Measurements from ENCODE around the gene MTMR3. TPM values are rescaled to one million over a fixed set of nuclear protein-coding genes. Genes with fewer than 3 reads are reported as not detected.

MTMR3 gene
- total and polyA plus RNA-seq, 3 experiments from 2014 or later, result 19.7 to 22.5 (median 20.6) TPM

- Histone ChIP-seq H3K36me3 (ENCODE audit: insufficient read depth, low read length) (peaks cover 17% of the 10 kb centered on the region), H3K4me1 (ENCODE audit: insufficient read depth, low read length) (no peaks in the 10 kb centered on the region), H3K4me3 (ENCODE audit: low read length) (no peak overlapping the region), H3K27me3 (ENCODE audit: insufficient read depth, low read length, poor library complexity, severe bottlenecking) (no peaks in the 10 kb centered on the region), H3K27ac (ENCODE audit: low read depth, low read length) (no peak overlapping the region), H3K9me3 (ENCODE audit: low read length) (no peaks in the 10 kb centered on the region)
- Mint-ChIP-seq H3K27me3 (no peaks in the 10 kb centered on the region), H3K4me1 (no peaks in the 10 kb centered on the region), H3K36me3 (peaks cover 10 to 57% (median 11%) of the 10 kb centered on the region in 3 donors), H3K4me3 (no peak overlapping the region), H3K27ac (peak overlapping the region in 2 of 8 donors; percentile 1 to 61), H3K9me3 (no peaks in the 10 kb centered on the region)
- no peak for DNase-seq
- CTCF ChIA-PET, result no interaction called here
- POLR2A ChIA-PET, result no interaction called here
These were observed 145.8 kb downstream of the MTMR3 start for GRCh38 chr22:30028731-30029130.

GRCh38 chr22:30029512-30029911 is 146.5 kb downstream of the MTMR3 start:
- CTCF ChIA-PET, result no interaction called here
- H3K9me3 Mint-ChIP-seq, result no peaks in the 10 kb centered on the region

DNA sequence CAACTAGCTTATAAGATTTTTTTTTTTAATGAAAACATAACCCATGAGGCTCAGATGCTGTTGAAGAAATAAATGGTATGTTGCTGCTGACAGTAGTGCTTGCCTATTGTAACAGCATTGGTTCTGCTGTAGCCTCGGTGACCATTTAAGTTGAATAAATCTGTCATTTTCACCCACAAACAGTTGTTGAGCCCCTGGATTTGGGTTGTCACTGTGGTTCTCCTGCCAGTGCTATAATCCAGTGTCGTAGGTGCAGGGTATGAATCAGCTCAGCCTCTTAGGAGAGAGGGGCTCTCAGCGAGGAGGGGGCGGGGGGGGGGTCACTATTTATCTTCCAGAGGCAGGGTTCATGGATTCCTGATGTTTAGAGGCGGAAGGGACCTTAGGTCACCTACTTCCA is 147.4 kb downstream of the MTMR3 start:
- no peaks in the 10 kb centered on the region for H3K9me3 Mint-ChIP-seq
- no peaks in the 10 kb centered on the region for H3K4me1 ChIP-seq (ENCODE audit: insufficient read depth, low read length)
- H3K4me1 Mint-ChIP-seq, result no peaks in the 10 kb centered on the region
- no peak overlapping the region for H3K4me3 Mint-ChIP-seq
- no peak overlapping the region for H3K4me3 ChIP-seq (ENCODE audit: low read length)
- H3K27me3 ChIP-seq (ENCODE audit: insufficient read depth, low read length, poor library complexity, severe bottlenecking), result no peaks in the 10 kb centered on the region
- H3K27ac Mint-ChIP-seq, result peak overlapping the region in 1 of 8 donors; percentile 37
- H3K27ac ChIP-seq (ENCODE audit: low read depth, low read length), result no peak overlapping the region
- H3K36me3 ChIP-seq (ENCODE audit: insufficient read depth, low read length), result peaks cover 8% of the 10 kb centered on the region
- CTCF ChIA-PET, result interaction anchor here (1.0 kb wide), 1 partner anchor 14 kb away, joined by 4 read pairs; no protein-coding TSS in a partner anchor
- POLR2A ChIA-PET, result no interaction called here
- peaks cover 7 to 41% (median 9%) of the 10 kb centered on the region in 3 donors for H3K36me3 Mint-ChIP-seq
- no peaks in the 10 kb centered on the region for H3K27me3 Mint-ChIP-seq
- no peak for DNase-seq
- H3K9me3 ChIP-seq (ENCODE audit: low read length), result no peaks in the 10 kb centered on the region

More at GRCh38 chr22:30029512-30029911, 146.5 kb downstream of the MTMR3 start:
- Histone ChIP-seq H3K27me3 (ENCODE audit: insufficient read depth, low read length, poor library complexity, severe bottlenecking) (no peaks in the 10 kb centered on the region), H3K9me3 (ENCODE audit: low read length) (no peaks in the 10 kb centered on the region), H3K4me1 (ENCODE audit: insufficient read depth, low read length) (no peaks in the 10 kb centered on the region), H3K4me3 (ENCODE audit: low read length) (no peak overlapping the region), H3K27ac (ENCODE audit: low read depth, low read length) (no peak overlapping the region), H3K36me3 (ENCODE audit: insufficient read depth, low read length) (peaks cover 16% of the 10 kb centered on the region)
- peak overlapping the region in 2 of 8 donors; percentile 5 to 18 for H3K27ac Mint-ChIP-seq
- H3K4me1 Mint-ChIP-seq, result no peaks in the 10 kb centered on the region
- H3K27me3 Mint-ChIP-seq, result no peaks in the 10 kb centered on the region
- POLR2A ChIA-PET, result no interaction called here
- no peak for DNase-seq
- no peak overlapping the region for H3K4me3 Mint-ChIP-seq
- peaks cover 9 to 49% (median 10%) of the 10 kb centered on the region in 3 donors for H3K36me3 Mint-ChIP-seq

GRCh38 chr22:30031328-30031727 is 148.4 kb downstream of the MTMR3 start:
- Mint-ChIP-seq H3K27ac (peak overlapping the region in 2 of 8 donors; percentile 45 to 84), H3K4me1 (no peaks in the 10 kb centered on the region), H3K36me3 (peaks cover 6 to 31% (median 7%) of the 10 kb centered on the region in 3 donors), H3K9me3 (no peaks in the 10 kb centered on the region), H3K27me3 (no peaks in the 10 kb centered on the region), H3K4me3 (peak overlapping the region in 1 of 7 donors; percentile 2)
- Histone ChIP-seq H3K36me3 (ENCODE audit: insufficient read depth, low read length) (no peaks in the 10 kb centered on the region), H3K27me3 (ENCODE audit: insufficient read depth, low read length, poor library complexity, severe bottlenecking) (no peaks in the 10 kb centered on the region), H3K4me1 (ENCODE audit: insufficient read depth, low read length) (no peaks in the 10 kb centered on the region), H3K4me3 (ENCODE audit: low read length) (no peak overlapping the region), H3K27ac (ENCODE audit: low read depth, low read length) (no peak overlapping the region), H3K9me3 (ENCODE audit: low read length) (no peaks in the 10 kb centered on the region)
- DNase-seq, result no peak
- POLR2A ChIA-PET, result no interaction called here
- CTCF ChIA-PET, result no interaction called here

DNA sequence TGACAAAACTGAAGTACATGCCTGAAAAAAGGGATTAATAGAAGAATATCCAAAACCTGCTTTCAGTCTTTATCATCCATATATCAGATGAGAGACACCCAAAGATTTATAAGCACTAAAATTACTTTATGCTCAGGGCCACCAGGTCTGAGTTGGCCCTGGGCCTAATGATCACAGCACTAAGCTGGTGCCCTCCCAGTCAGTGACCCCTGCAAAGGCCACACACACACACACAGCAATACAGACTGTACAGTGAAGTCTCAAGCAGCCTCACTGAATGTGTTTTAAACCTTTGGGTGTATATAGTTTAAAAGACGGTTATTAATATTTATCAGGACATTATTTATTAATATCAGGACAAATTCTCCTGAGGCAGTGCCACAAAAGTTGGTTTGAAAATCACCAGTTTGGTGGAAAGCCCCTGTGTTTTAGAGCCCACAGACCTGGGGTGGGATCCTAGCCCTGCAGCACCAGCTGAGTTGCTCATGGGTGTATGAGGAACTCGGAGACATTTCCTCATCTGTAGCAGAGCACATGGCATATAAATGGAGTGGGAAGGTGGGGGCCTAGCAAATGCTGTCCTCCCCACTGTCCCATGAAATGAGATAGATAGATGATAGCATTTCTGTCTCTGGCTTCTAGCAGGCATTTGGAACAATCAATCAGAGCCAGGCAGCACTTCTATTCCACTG is 148.9 kb downstream of the MTMR3 start:
- ChIA-PET POLR2A (no interaction called here), CTCF (interaction anchor here (1.5 kb wide), 1 partner anchor 27 kb away, joined by 4 read pairs; no protein-coding TSS in a partner anchor)
- H3K9me3 ChIP-seq (ENCODE audit: low read length), result no peaks in the 10 kb centered on the region
- no peaks in the 10 kb centered on the region for H3K27me3 Mint-ChIP-seq
- H3K4me3 ChIP-seq (ENCODE audit: low read length), result no peak overlapping the region
- H3K4me3 Mint-ChIP-seq, result no peak overlapping the region
- H3K36me3 ChIP-seq (ENCODE audit: insufficient read depth, low read length), result no peaks in the 10 kb centered on the region
- no peak overlapping the region for H3K27ac ChIP-seq (ENCODE audit: low read depth, low read length)
- H3K9me3 Mint-ChIP-seq, result no peaks in the 10 kb centered on the region
- peaks cover 5 to 25% (median 6%) of the 10 kb centered on the region in 3 donors for H3K36me3 Mint-ChIP-seq
- no peaks in the 10 kb centered on the region for H3K4me1 ChIP-seq (ENCODE audit: insufficient read depth, low read length)
- DNase-seq, result no peak
- H3K4me1 Mint-ChIP-seq, result no peaks in the 10 kb centered on the region
- no peaks in the 10 kb centered on the region for H3K27me3 ChIP-seq (ENCODE audit: insufficient read depth, low read length, poor library complexity, severe bottlenecking)
- peak overlapping the region in 2 of 8 donors; percentile 17 to 36 for H3K27ac Mint-ChIP-seq

GRCh38 chr22:30033137-30033536 is 150.2 kb downstream of the MTMR3 start:
- Histone ChIP-seq H3K36me3 (ENCODE audit: insufficient read depth, low read length) (no peaks in the 10 kb centered on the region), H3K4me1 (ENCODE audit: insufficient read depth, low read length) (no peaks in the 10 kb centered on the region), H3K27me3 (ENCODE audit: insufficient read depth, low read length, poor library complexity, severe bottlenecking) (no peaks in the 10 kb centered on the region), H3K4me3 (ENCODE audit: low read length) (no peak overlapping the region), H3K27ac (ENCODE audit: low read depth, low read length) (no peak overlapping the region), H3K9me3 (ENCODE audit: low read length) (no peaks in the 10 kb centered on the region)
- DNase-seq, result no peak
- no peak overlapping the region for H3K27ac Mint-ChIP-seq
- no peaks in the 10 kb centered on the region for H3K9me3 Mint-ChIP-seq
- no peak overlapping the region for H3K4me3 Mint-ChIP-seq
- no peaks in the 10 kb centered on the region for H3K4me1 Mint-ChIP-seq
- peaks cover 0 to 14% (median 2%) of the 10 kb centered on the region in 3 donors for H3K36me3 Mint-ChIP-seq
- POLR2A ChIA-PET, result no interaction called here
- CTCF ChIA-PET, result interaction anchor here (1.5 kb wide), 1 partner anchor 28 kb away, joined by 4 read pairs; no protein-coding TSS in a partner anchor
- H3K27me3 Mint-ChIP-seq, result no peaks in the 10 kb centered on the region

DNA sequence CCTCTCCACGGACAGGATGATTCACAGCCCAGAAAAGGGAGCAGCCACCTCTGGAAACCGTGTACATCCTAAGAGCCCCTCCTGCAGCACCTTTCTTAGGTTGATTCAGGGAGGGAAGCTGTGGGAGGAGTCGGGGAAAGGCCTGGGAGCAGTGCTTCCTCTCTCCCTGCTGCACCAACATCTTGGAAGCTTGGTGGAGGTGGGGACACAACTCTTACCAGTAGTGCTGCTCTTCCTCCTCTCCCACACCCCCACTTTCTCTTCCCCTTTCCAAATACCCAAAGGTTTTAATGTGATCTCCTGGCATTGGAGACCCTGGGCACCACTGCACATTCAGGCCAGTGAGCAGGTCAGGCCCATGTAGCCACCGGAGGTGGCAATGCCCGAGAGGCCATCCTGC is 150.9 kb downstream of the MTMR3 start:
- ChIA-PET CTCF (no interaction called here), POLR2A (no interaction called here)
- H3K4me1 Mint-ChIP-seq, result no peaks in the 10 kb centered on the region
- H3K27ac ChIP-seq (ENCODE audit: low read depth, low read length), result no peak overlapping the region
- H3K36me3 ChIP-seq (ENCODE audit: insufficient read depth, low read length), result no peaks in the 10 kb centered on the region
- no peak for DNase-seq
- no peaks in the 10 kb centered on the region for H3K9me3 Mint-ChIP-seq
- H3K36me3 Mint-ChIP-seq, result peaks cover 0 to 7% (median 2%) of the 10 kb centered on the region in 3 donors
- H3K27ac Mint-ChIP-seq, result no peak overlapping the region
- H3K4me3 ChIP-seq (ENCODE audit: low read length), result no peak overlapping the region
- no peaks in the 10 kb centered on the region for H3K27me3 ChIP-seq (ENCODE audit: insufficient read depth, low read length, poor library complexity, severe bottlenecking)
- no peaks in the 10 kb centered on the region for H3K4me1 ChIP-seq (ENCODE audit: insufficient read depth, low read length)
- H3K9me3 ChIP-seq (ENCODE audit: low read length), result no peaks in the 10 kb centered on the region
- H3K4me3 Mint-ChIP-seq, result no peak overlapping the region
- H3K27me3 Mint-ChIP-seq, result no peaks in the 10 kb centered on the region

- Mint-ChIP-seq H3K27me3 (peaks cover 5% of the 10 kb centered on the region in 2 donors), H3K9me3 (no peaks in the 10 kb centered on the region), H3K4me1 (no peaks in the 10 kb centered on the region), H3K4me3 (no peak overlapping the region), H3K36me3 (no peaks in the 10 kb centered on the region), H3K27ac (no peak overlapping the region)
- Histone ChIP-seq H3K4me1 (ENCODE audit: insufficient read depth, low read length) (no peaks in the 10 kb centered on the region), H3K9me3 (ENCODE audit: low read length) (no peaks in the 10 kb centered on the region), H3K36me3 (ENCODE audit: insufficient read depth, low read length) (no peaks in the 10 kb centered on the region), H3K4me3 (ENCODE audit: low read length) (no peak overlapping the region), H3K27ac (ENCODE audit: low read depth, low read length) (no peak overlapping the region), H3K27me3 (ENCODE audit: insufficient read depth, low read length, poor library complexity, severe bottlenecking) (peaks cover 5% of the 10 kb centered on the region)
- CTCF ChIA-PET, result no interaction called here
- POLR2A ChIA-PET, result no interaction called here
- DNase-seq, result no peak
These were observed 153.7 kb downstream of the MTMR3 start for GRCh38 chr22:30036656-30037055.

Data from CD8-positive, alpha-beta memory T cell (primary cell).